Esophagus muscularis mucosa (tissue), 3 donors: ENCODE measurements around the gene SH2D7.

Experiments used
- POLR2A ChIP-seq: fragments of 450-650 bp; IDR thresholded peaks from one replicate; pipeline ENCODE4 v1.6.1; 2017; ENCODE audit warnings: antibody characterized with exemption, moderate library complexity, mild to moderate bottlenecking, low read depth
- POLR2AphosphoS5 ChIP-seq, 2 donors: sonication (generic); formaldehyde crosslinking; IDR thresholded peaks; one replicate each; pipeline ENCODE4 v1.6.1; 2017; ENCODE audit warnings: antibody characterized with exemption in 2 of 2
- TF ChIP-seq, protein P1 (sequence below), 3 experiments: fragments of 200-600 bp in 2 of 3; fragments of 450-650 bp in 1 of 3; sonication (generic) in 2 of 3; IDR thresholded peaks; one replicate each; pipeline ENCODE4 v1.5.1; 2017 to 2019; ENCODE audit warnings: antibody characterized with exemption in 3 of 3, mild to moderate bottlenecking in 2 of 3, moderate library complexity in 1 of 3

DNA sequence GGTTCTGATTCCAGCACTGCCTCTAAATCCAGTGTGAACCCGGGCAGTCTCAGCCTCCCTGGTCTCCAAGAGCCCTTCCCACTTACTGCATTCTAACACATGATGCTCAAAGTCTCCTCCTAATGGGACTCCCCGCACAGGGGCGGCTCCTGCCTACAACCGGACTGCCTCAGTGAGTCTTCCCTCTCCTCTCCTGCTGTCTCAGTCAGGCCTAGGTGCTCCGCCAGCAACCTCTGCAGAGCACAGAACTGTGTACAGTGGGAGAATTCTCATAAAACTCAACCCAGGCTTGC is 43.8 kb upstream of the SH2D7 start:
- TF ChIP-seq POLR2AphosphoS5 (IDR thresholded peaks at IDR 0.05) (no peak), POLR2A (no peak)
- TF ChIP-seq, protein P1, sequence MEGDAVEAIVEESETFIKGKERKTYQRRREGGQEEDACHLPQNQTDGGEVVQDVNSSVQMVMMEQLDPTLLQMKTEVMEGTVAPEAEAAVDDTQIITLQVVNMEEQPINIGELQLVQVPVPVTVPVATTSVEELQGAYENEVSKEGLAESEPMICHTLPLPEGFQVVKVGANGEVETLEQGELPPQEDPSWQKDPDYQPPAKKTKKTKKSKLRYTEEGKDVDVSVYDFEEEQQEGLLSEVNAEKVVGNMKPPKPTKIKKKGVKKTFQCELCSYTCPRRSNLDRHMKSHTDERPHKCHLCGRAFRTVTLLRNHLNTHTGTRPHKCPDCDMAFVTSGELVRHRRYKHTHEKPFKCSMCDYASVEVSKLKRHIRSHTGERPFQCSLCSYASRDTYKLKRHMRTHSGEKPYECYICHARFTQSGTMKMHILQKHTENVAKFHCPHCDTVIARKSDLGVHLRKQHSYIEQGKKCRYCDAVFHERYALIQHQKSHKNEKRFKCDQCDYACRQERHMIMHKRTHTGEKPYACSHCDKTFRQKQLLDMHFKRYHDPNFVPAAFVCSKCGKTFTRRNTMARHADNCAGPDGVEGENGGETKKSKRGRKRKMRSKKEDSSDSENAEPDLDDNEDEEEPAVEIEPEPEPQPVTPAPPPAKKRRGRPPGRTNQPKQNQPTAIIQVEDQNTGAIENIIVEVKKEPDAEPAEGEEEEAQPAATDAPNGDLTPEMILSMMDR (IDR thresholded peaks at IDR 0.05), result no peak
